ENCODE measurements around the gene GDA.
A peak's percentile ranks its signal among the peaks of the same experiment; 100 is the strongest.

GRCh38 chr9:72203205-72203803 is 54.1 kb downstream of the GDA start:
- peak; percentile 19 to 59 (median 38) for TF ChIP-seq CTCF (IDR thresholded peaks at IDR 0.05)
- TF ChIP-seq POLR2A (IDR thresholded peaks at IDR 0.05) = no peak
